ENCODE measurements around the gene CFAP97D2. TPM values are rescaled to one million over a fixed set of nuclear protein-coding genes. Genes with fewer than 3 reads are reported as not detected.
"Not testable (repeated sequence)": the region's sequence is repeated elsewhere in the genome, so short reads cannot be mapped to it uniquely, and the experiment has no call there.

CFAP97D2 gene
- total RNA-seq, 2 donors from 2014 or later: not detected

GRCh38 chr13:114146173-114146572 is 32.9 kb upstream of the CFAP97D2 start:
- no peaks in the 10 kb centered on the region for H3K36me3 ChIP-seq
- DNase-seq (ENCODE audit: low spot score): no peak
- peaks cover 0 to 7% of the 10 kb centered on the region in 2 donors for H3K4me1 ChIP-seq
- H3K9me3 ChIP-seq: no peaks in the 10 kb centered on the region
- no peaks in the 10 kb centered on the region for H3K27me3 ChIP-seq
- TF ChIP-seq CTCF (IDR thresholded peaks at IDR 0.05): no peak
- no peak overlapping the region for H3K27ac ChIP-seq
- H3K4me3 ChIP-seq: no peak overlapping the region

- no peaks in the 10 kb centered on the region for H3K36me3 ChIP-seq
- H3K4me1 ChIP-seq: peaks cover 0 to 7% of the 10 kb centered on the region in 2 donors
- no peak for DNase-seq (ENCODE audit: low spot score)
- H3K4me3 ChIP-seq: no peak overlapping the region
- H3K27ac ChIP-seq: no peak overlapping the region
- no peak for TF ChIP-seq CTCF (IDR thresholded peaks at IDR 0.05)
- H3K27me3 ChIP-seq: no peaks in the 10 kb centered on the region
- H3K9me3 ChIP-seq: no peaks in the 10 kb centered on the region
Observed at GRCh38 chr13:114146629-114147028, 32.4 kb upstream of the CFAP97D2 start.

- DNase-seq (ENCODE audit: low spot score): no peak
- Histone ChIP-seq H3K36me3 (no peaks in the 10 kb centered on the region), H3K27ac (no peak overlapping the region), H3K4me1 (peaks cover 0 to 3% of the 10 kb centered on the region in 2 donors), H3K9me3 (no peaks in the 10 kb centered on the region), H3K4me3 (no peak overlapping the region), H3K27me3 (no peaks in the 10 kb centered on the region)
- no peak for TF ChIP-seq CTCF (IDR thresholded peaks at IDR 0.05)
Observed at GRCh38 chr13:114147803-114148520, 31.1 kb upstream of the CFAP97D2 start.

GRCh38 chr13:114148521-114148855 is 30.6 kb upstream of the CFAP97D2 start:
- H3K4me3 ChIP-seq: no peak overlapping the region
- no peak for TF ChIP-seq CTCF (IDR thresholded peaks at IDR 0.05)
- no peaks in the 10 kb centered on the region for H3K36me3 ChIP-seq
- no peak overlapping the region for H3K27ac ChIP-seq
- H3K9me3 ChIP-seq: no peaks in the 10 kb centered on the region
- DNase-seq (ENCODE audit: low spot score): no peak
- H3K27me3 ChIP-seq: no peaks in the 10 kb centered on the region
- no peaks in the 10 kb centered on the region for H3K4me1 ChIP-seq

- not testable (repeated sequence) for H3K27ac ChIP-seq; H3K36me3 ChIP-seq; H3K4me1 ChIP-seq; H3K4me3 ChIP-seq; H3K9me3 ChIP-seq; DNase-seq (ENCODE audit: low spot score); H3K27me3 ChIP-seq
Observed at GRCh38 chr13:114148886-114149285, 30.2 kb upstream of the CFAP97D2 start.

GRCh38 chr13:114149774-114150740 is 29.0 kb upstream of the CFAP97D2 start:
- H3K9me3 ChIP-seq: no peaks in the 10 kb centered on the region
- no peak for TF ChIP-seq CTCF (IDR thresholded peaks at IDR 0.05)
- H3K4me1 ChIP-seq: no peaks in the 10 kb centered on the region
- no peak overlapping the region for H3K4me3 ChIP-seq
- no peak overlapping the region for H3K27ac ChIP-seq
- DNase-seq (ENCODE audit: low spot score): no peak
- no peaks in the 10 kb centered on the region for H3K27me3 ChIP-seq
- no peaks in the 10 kb centered on the region for H3K36me3 ChIP-seq

All from right atrium auricular region (tissue), 2 donors.